BE2C (cell line): ENCODE results near the gene TBC1D2.

Experiments
- DNase-seq: peaks from one replicate; pipeline ENCODE4 v3.0.0-alpha.2; 2020
- H3K27me3 ChIP-seq: fragments of 250-450 bp; sonication (Bioruptor Pico); 2 replicates; pipeline ENCODE4 v1.5.1; 2020; ENCODE audit warnings: mild to moderate bottlenecking
- H3K36me3 ChIP-seq: fragments of 250-450 bp; sonication (Bioruptor Pico); 2 replicates; pipeline ENCODE4 v1.5.1; 2020; ENCODE audit warnings: mild to moderate bottlenecking
- H3K4me1 ChIP-seq: fragments of 250-450 bp; sonication (Bioruptor Pico); 2 replicates; pipeline ENCODE4 v1.5.1; 2020
- H3K4me3 ChIP-seq: 2 replicates; pipeline ENCODE4 v1.5.1; 2011; ENCODE audit warnings: low read depth, low read length
- H3K9me3 ChIP-seq: fragments of 250-450 bp; sonication (Bioruptor Pico); 2 replicates; pipeline ENCODE4 v1.5.1; 2020
- CTCF ChIP-seq: IDR thresholded peaks from 2 replicates; pipeline ENCODE4 v1.5.1; 2012; ENCODE audit warnings: mild to moderate bottlenecking, low read depth, low read length

The TBC1D2 gene

GRCh38 chr9:98230304-98230703, 25.1 kb downstream of the TBC1D2 start:
- Histone ChIP-seq H3K27me3 (no peaks in the 10 kb centered on the region), H3K4me1 (no peaks in the 10 kb centered on the region), H3K9me3 (no peaks in the 10 kb centered on the region), H3K36me3 (no peaks in the 10 kb centered on the region), H3K4me3 (no peak overlapping the region)
- no peak for DNase-seq
- no peak for TF ChIP-seq CTCF

- H3K27me3 ChIP-seq = no peaks in the 10 kb centered on the region
- H3K9me3 ChIP-seq = no peaks in the 10 kb centered on the region
- no peaks in the 10 kb centered on the region for H3K4me1 ChIP-seq
- DNase-seq = no peak
- H3K4me3 ChIP-seq = no peak overlapping the region
- TF ChIP-seq CTCF = no peak
- H3K36me3 ChIP-seq = no peaks in the 10 kb centered on the region
These were observed 25.8 kb downstream of the TBC1D2 start for GRCh38 chr9:98229620-98230019.

GRCh38 chr9:98229090-98229395, 26.4 kb downstream of the TBC1D2 start:
- no peaks in the 10 kb centered on the region for H3K9me3 ChIP-seq
- H3K4me1 ChIP-seq = no peaks in the 10 kb centered on the region
- H3K36me3 ChIP-seq = no peaks in the 10 kb centered on the region
- DNase-seq = no peak
- no peak for TF ChIP-seq CTCF
- H3K27me3 ChIP-seq = no peaks in the 10 kb centered on the region
- no peak overlapping the region for H3K4me3 ChIP-seq

- no peak for TF ChIP-seq CTCF
- H3K9me3 ChIP-seq = no peaks in the 10 kb centered on the region
- no peak overlapping the region for H3K4me3 ChIP-seq
- no peak for DNase-seq
- H3K4me1 ChIP-seq = no peaks in the 10 kb centered on the region
- H3K27me3 ChIP-seq = no peaks in the 10 kb centered on the region
- H3K36me3 ChIP-seq = no peaks in the 10 kb centered on the region
These were observed 26.9 kb downstream of the TBC1D2 start for GRCh38 chr9:98228392-98229089.

GRCh38 chr9:98227883-98228282, 27.6 kb downstream of the TBC1D2 start:
- no peaks in the 10 kb centered on the region for H3K4me1 ChIP-seq

More at GRCh38 chr9:98227883-98228282, 27.6 kb downstream of the TBC1D2 start:
- Histone ChIP-seq H3K27me3 (no peaks in the 10 kb centered on the region), H3K36me3 (no peaks in the 10 kb centered on the region), H3K4me3 (no peak overlapping the region), H3K9me3 (no peaks in the 10 kb centered on the region)
- DNase-seq = no peak
- TF ChIP-seq CTCF = no peak
